BJ (cell line): Measurements from ENCODE around the gene GABBR2. TPM values are rescaled to one million over a fixed set of nuclear protein-coding genes. Genes with fewer than 3 reads are reported as not detected.

ENCODE experiments used
- CTCF ChIA-PET: fragments of 350-600 bp; formaldehyde crosslinking; extraction: SDS; loops from one replicate; lab custom pipeline; 2021; ENCODE audit warnings: antibody characterized with exemption, inconsistent platforms; lab: Yijun Ruan, JAX
- POLR2A ChIA-PET: fragments of 300-600 bp; sonication (Branson Sonifier 250); formaldehyde crosslinking; extraction: SDS; loops from one replicate; lab custom pipeline; 2021; ENCODE audit warnings: antibody characterized with exemption; lab: Charles Lee
- DNase-seq: peaks from one replicate; pipeline ENCODE4 v3.0.0-alpha.2; 2011; ENCODE audit warnings: low read depth
- H3K27me3 ChIP-seq: 2 replicates; pipeline ENCODE4 v1.6.0; 2011; ENCODE audit warnings: low read length; ENCODE audit not compliant: control insufficient read depth, insufficient read depth
- H3K36me3 ChIP-seq: 2 replicates; pipeline ENCODE4 v1.5.1; 2011; ENCODE audit warnings: low read length; ENCODE audit not compliant: control insufficient read depth, insufficient read depth
- H3K4me3 ChIP-seq: 2 replicates; pipeline ENCODE4 v1.5.1; 2011; ENCODE audit warnings: low read depth, mild to moderate bottlenecking, control low read depth, low read length
- polyA plus RNA-seq: library from polyadenylated mRNA; depleted of rRNA; stranded (reverse); fragments of >200 nt; gene quantifications from 2 replicates; pipeline ENCODE4 v1.2.3, GENCODE V29; 2011
- TF ChIP-seq, protein P1 (sequence below): IDR thresholded peaks from 2 replicates; pipeline ENCODE4 v1.5.1; 2011; ENCODE audit warnings: low read depth, mild to moderate bottlenecking, control low read depth, inconsistent platforms, low read length, moderate library complexity; ENCODE audit not compliant: insufficient read depth

The GABBR2 gene
- polyA plus RNA-seq, 1 experiment = 1.6 TPM

- CTCF ChIA-PET = interaction anchor here (0.9 kb wide), 1 partner anchor 8 kb away, joined by 3 read pairs; no protein-coding TSS in a partner anchor
- Histone ChIP-seq H3K36me3 (no peaks in the 10 kb centered on the region), H3K4me3 (no peak overlapping the region), H3K27me3 (peaks cover 6% of the 10 kb centered on the region)
- DNase-seq = no peak
- POLR2A ChIA-PET = no interaction called here
- TF ChIP-seq, protein P1, sequence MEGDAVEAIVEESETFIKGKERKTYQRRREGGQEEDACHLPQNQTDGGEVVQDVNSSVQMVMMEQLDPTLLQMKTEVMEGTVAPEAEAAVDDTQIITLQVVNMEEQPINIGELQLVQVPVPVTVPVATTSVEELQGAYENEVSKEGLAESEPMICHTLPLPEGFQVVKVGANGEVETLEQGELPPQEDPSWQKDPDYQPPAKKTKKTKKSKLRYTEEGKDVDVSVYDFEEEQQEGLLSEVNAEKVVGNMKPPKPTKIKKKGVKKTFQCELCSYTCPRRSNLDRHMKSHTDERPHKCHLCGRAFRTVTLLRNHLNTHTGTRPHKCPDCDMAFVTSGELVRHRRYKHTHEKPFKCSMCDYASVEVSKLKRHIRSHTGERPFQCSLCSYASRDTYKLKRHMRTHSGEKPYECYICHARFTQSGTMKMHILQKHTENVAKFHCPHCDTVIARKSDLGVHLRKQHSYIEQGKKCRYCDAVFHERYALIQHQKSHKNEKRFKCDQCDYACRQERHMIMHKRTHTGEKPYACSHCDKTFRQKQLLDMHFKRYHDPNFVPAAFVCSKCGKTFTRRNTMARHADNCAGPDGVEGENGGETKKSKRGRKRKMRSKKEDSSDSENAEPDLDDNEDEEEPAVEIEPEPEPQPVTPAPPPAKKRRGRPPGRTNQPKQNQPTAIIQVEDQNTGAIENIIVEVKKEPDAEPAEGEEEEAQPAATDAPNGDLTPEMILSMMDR = no peak
Observed at GRCh38 chr9:98600631-98601030, 108.1 kb downstream of the GABBR2 start.

- TF ChIP-seq, protein P1 = no peak
- Histone ChIP-seq H3K27me3 (peaks cover 3% of the 10 kb centered on the region), H3K4me3 (no peak overlapping the region), H3K36me3 (no peaks in the 10 kb centered on the region)
- POLR2A ChIA-PET = no interaction called here
- CTCF ChIA-PET = interaction anchor here (0.9 kb wide), 1 partner anchor 9 kb away, joined by 3 read pairs; no protein-coding TSS in a partner anchor
- DNase-seq = no peak
Observed at GRCh38 chr9:98599566-98600216, 109.0 kb downstream of the GABBR2 start.

DNA sequence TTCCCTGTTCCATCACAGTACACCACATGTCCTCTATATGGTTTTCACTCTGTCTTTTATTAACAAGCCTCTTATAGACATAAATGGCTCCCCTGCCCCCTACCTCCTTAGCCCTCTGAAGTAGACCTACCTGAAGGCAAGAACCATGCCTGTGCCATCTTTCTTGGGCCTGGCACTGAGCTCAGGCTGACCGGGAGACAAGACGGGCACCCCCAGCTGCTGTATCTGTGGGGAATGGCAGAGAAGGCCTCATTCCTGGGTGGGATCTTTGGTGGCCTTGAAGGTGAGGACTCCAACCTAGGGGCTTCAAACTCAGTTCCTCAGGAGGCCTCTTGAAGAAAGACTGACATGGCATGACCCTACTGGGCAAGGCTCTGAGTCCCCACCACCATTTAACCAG lies 109.9 kb downstream of the GABBR2 start:
- TF ChIP-seq, protein P1 = no peak
- CTCF ChIA-PET = interaction anchor here (0.7 kb wide), 1 partner anchor 32 kb away, joined by 3 read pairs; no protein-coding TSS in a partner anchor
- POLR2A ChIA-PET = no interaction called here
- Histone ChIP-seq H3K36me3 (no peaks in the 10 kb centered on the region), H3K4me3 (no peak overlapping the region), H3K27me3 (peaks cover 3% of the 10 kb centered on the region)
- no peak for DNase-seq

- CTCF ChIA-PET = interaction anchor here (1.5 kb wide), 1 partner anchor 13 kb away, joined by 6 read pairs; no protein-coding TSS in a partner anchor
- TF ChIP-seq, protein P1 = no peak
Observed at GRCh38 chr9:98597236-98597771, 111.4 kb downstream of the GABBR2 start.

DNA sequence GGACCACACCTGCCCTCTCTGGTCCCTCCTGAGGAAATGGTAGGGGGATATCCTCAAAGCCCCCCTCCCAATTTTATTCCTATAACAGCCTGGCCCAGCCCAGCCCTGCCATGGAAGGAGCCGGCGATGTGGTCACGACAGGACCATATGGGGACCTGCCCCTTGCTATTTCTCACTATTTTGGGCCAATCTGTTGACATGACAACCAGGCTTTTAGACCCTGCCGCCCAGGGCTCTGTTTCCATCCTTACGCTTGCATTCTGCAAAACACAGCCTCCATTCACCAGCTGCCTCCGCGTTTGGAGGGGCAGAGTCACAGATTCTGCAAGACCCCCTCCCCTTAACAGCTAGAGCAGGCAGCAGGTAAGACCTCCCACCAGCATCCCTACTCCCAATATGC lies 112.2 kb downstream of the GABBR2 start:
- CTCF ChIA-PET = interaction anchor here (0.6 to 0.8 kb wide), 2 partner anchors 20 to 190 kb away, joined by 3 read pairs; no protein-coding TSS in a partner anchor
- peaks cover 2% of the 10 kb centered on the region; the same call in 1 of the 2 replicates for H3K27me3 ChIP-seq

More at GRCh38 chr9:98597236-98597771, 111.4 kb downstream of the GABBR2 start:
- Histone ChIP-seq H3K27me3 (peaks cover 3% of the 10 kb centered on the region), H3K4me3 (no peak overlapping the region), H3K36me3 (no peaks in the 10 kb centered on the region)
- no peak for DNase-seq
- POLR2A ChIA-PET = no interaction called here

More for the DNA sequence above, 112.2 kb downstream of the GABBR2 start:
- TF ChIP-seq, protein P1 = no peak
- POLR2A ChIA-PET = no interaction called here
- DNase-seq = no peak
- Histone ChIP-seq H3K4me3 (no peak overlapping the region), H3K36me3 (no peaks in the 10 kb centered on the region)
